IMR-90 (cell line): ENCODE data around the gene UGT1A10.

Source experiments
- POLR2A ChIP-seq: IDR thresholded peaks from 2 replicates; pipeline ENCODE4 v1.6.1; 2012; ENCODE audit warnings: mild to moderate bottlenecking, low read depth, low read length
- TF ChIP-seq, protein P1 (sequence below): conservative IDR thresholded peaks from 2 replicates; pipeline ENCODE4 v1.5.1; 2012; ENCODE audit warnings: mild to moderate bottlenecking, low read depth, low read length, improper control_type of control experiment

DNA sequence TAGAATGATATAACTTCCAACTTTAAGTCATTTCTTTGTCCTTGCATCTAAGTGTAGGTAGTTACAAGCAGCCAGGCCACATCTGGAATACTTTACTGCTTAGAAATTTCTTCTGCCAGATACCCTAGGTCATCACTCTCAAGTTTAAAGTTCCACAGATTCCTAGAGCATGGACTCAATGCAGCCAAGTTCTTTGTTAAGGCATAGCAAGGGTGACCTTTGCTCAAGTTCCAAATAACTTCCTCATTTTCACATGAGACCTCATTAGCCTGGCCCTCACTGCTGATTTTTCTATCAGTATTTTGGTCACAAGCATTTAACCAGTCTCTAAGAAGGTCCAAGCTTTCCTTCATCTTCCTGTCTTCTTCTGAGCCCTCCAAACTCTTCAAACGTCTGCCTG is 27.7 kb downstream of the UGT1A10 start:
- no peak for TF ChIP-seq POLR2A
- TF ChIP-seq, protein P1, sequence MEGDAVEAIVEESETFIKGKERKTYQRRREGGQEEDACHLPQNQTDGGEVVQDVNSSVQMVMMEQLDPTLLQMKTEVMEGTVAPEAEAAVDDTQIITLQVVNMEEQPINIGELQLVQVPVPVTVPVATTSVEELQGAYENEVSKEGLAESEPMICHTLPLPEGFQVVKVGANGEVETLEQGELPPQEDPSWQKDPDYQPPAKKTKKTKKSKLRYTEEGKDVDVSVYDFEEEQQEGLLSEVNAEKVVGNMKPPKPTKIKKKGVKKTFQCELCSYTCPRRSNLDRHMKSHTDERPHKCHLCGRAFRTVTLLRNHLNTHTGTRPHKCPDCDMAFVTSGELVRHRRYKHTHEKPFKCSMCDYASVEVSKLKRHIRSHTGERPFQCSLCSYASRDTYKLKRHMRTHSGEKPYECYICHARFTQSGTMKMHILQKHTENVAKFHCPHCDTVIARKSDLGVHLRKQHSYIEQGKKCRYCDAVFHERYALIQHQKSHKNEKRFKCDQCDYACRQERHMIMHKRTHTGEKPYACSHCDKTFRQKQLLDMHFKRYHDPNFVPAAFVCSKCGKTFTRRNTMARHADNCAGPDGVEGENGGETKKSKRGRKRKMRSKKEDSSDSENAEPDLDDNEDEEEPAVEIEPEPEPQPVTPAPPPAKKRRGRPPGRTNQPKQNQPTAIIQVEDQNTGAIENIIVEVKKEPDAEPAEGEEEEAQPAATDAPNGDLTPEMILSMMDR = no peak
